Keratinocyte (primary cell): Measurements from ENCODE around the gene RIPK3. TPM values are rescaled to one million over a fixed set of nuclear protein-coding genes. Genes with fewer than 3 reads are reported as not detected.
"Not testable (repeated sequence)": the region's sequence is repeated elsewhere in the genome, so short reads cannot be mapped to it uniquely, and the experiment has no call there.

Experiments
- DNase-seq: peaks from one replicate; pipeline ENCODE4 v3.0.0-alpha.2; 2011; ENCODE audit warnings: low read depth, missing footprints, low spot score
- FAIRE-seq: peaks from 2 replicates; lab custom pipeline; 2011; peaks lifted over from hg19 to GRCh38; lab: Jason Lieb, UNC
- H2AFZ ChIP-seq: 2 replicates; pipeline ENCODE4 v1.6.0; 2012; ENCODE audit warnings: low read length, control low read depth, inconsistent platforms; ENCODE audit not compliant: control insufficient read depth
- H3K27ac ChIP-seq: 2 replicates; pipeline ENCODE4 v1.5.1; 2011; ENCODE audit warnings: low read length; ENCODE audit not compliant: control insufficient read depth, insufficient read depth
- H3K27me3 ChIP-seq: 3 replicates; pipeline ENCODE4 v1.6.0; 2011; ENCODE audit warnings: low read length; ENCODE audit not compliant: control insufficient read depth, insufficient read depth; ENCODE audit errors: extremely low read depth
- H3K36me3 ChIP-seq, 2 experiments: 2 replicates in 1 of 2; 3 replicates in 1 of 2; pipeline ENCODE4 v1.5.1; 2011; ENCODE audit warnings: low read length in 2 of 2, mild to moderate bottlenecking in 1 of 2; ENCODE audit not compliant: control insufficient read depth in 2 of 2, insufficient read depth in 2 of 2; ENCODE audit errors: extremely low read depth in 1 of 2
- H3K4me1 ChIP-seq: 3 replicates; pipeline ENCODE4 v1.5.1; 2011; ENCODE audit warnings: low read length; ENCODE audit not compliant: control insufficient read depth, insufficient read depth; ENCODE audit errors: extremely low read depth
- H3K4me2 ChIP-seq: 3 replicates; pipeline ENCODE4 v1.6.0; 2011; ENCODE audit warnings: low read depth, low read length; ENCODE audit not compliant: control insufficient read depth, insufficient read depth; ENCODE audit errors: extremely low read depth
- H3K4me3 ChIP-seq, 3 experiments: fragments of 200-600 bp in 1 of 3; sonication (generic) in 1 of 3; 2 replicates in 2 of 3; 3 replicates in 1 of 3; pipeline ENCODE4 v1.5.1; 2011 to 2016; ENCODE audit warnings: low read length in 3 of 3, mild to moderate bottlenecking in 3 of 3, control low read depth in 2 of 3, inconsistent platforms in 1 of 3, low read depth in 1 of 3, mixed read lengths in 1 of 3, mixed run types in 1 of 3, moderate library complexity in 1 of 3; ENCODE audit not compliant: control insufficient read depth in 2 of 3, insufficient read depth in 2 of 3; ENCODE audit errors: extremely low read depth in 1 of 3
- H3K79me2 ChIP-seq: 2 replicates; pipeline ENCODE4 v1.6.0; 2012; ENCODE audit warnings: low read length; ENCODE audit not compliant: control insufficient read depth, insufficient read depth
- H3K9ac ChIP-seq: 3 replicates; pipeline ENCODE4 v1.6.0; 2011; ENCODE audit warnings: low read length; ENCODE audit not compliant: control insufficient read depth, insufficient read depth; ENCODE audit errors: extremely low read depth
- H3K9me1 ChIP-seq: 3 replicates; pipeline ENCODE4 v1.6.0; 2011; ENCODE audit warnings: low read length; ENCODE audit not compliant: control insufficient read depth, insufficient read depth; ENCODE audit errors: extremely low read depth
- H3K9me3 ChIP-seq: 2 replicates; pipeline ENCODE4 v1.5.1; 2012; ENCODE audit warnings: low read depth, low read length; ENCODE audit not compliant: control insufficient read depth
- H4K20me1 ChIP-seq: 3 replicates; pipeline ENCODE4 v1.6.0; 2011; ENCODE audit warnings: low read length; ENCODE audit not compliant: control insufficient read depth, insufficient read depth; ENCODE audit errors: extremely low read depth
- CTCF ChIP-seq, 3 experiments: IDR thresholded peaks in 1 of 3; conservative IDR thresholded peaks in 1 of 3; optimal IDR thresholded peaks in 1 of 3; 2 replicates in 2 of 3; 3 replicates in 1 of 3; pipeline versions ENCODE3 to v1.5.1; 2011; ENCODE audit warnings: low read length in 3 of 3, mild to moderate bottlenecking in 3 of 3, moderate library complexity in 2 of 3, control low read depth in 1 of 3, inconsistent platforms in 1 of 3; ENCODE audit not compliant: insufficient read depth in 2 of 3; ENCODE audit errors: extremely low read depth in 1 of 3
- dilution Hi-C: fragments of 300-500 bp; cut with MboI; formaldehyde crosslinking; loops from one replicate; pipeline ENCODE4 v1.7.0; 2020; ENCODE audit warnings: low sequenced_read_pairs; ENCODE audit not compliant: extremely low pct_ligation_motif_present
- polyA plus RNA-seq, 5 experiments: library from polyadenylated mRNA; depleted of rRNA in 3 of 5; stranded (reverse) in 3 of 5; stranded (forward) in 1 of 5; unstranded in 1 of 5; fragments of >200 nt; gene quantifications; 1 replicate in 1 of 5; 2 replicates in 3 of 5; 3 replicates in 1 of 5; pipeline versions ENCODE4 v1.2.1 to v1.2.3, GENCODE V29; 2011 to 2012; ENCODE audit warnings: missing spikeins in 2 of 5, low read depth in 1 of 5, low replicate concordance in 1 of 5

The RIPK3 gene
- polyA plus RNA-seq, 1 donor (not counting 4 experiments of a cell fraction or from before 2014, with no cell fraction given) = 8.0 TPM

GRCh38 chr14:24327914-24328313, 11.9 kb downstream of the RIPK3 start:
- H3K27ac ChIP-seq, H3K27me3 ChIP-seq, H3K9me1 ChIP-seq, H2AFZ ChIP-seq, DNase-seq, H4K20me1 ChIP-seq, H3K9me3 ChIP-seq, H3K4me2 ChIP-seq, H3K4me3 ChIP-seq, H3K36me3 ChIP-seq, H3K9ac ChIP-seq, dilution Hi-C loops, FAIRE-seq, H3K79me2 ChIP-seq: not testable (repeated sequence)
- peak in 1 of 3 experiments; percentile 49 for TF ChIP-seq CTCF (optimal IDR thresholded peaks at IDR 0.05 in 1 of 3, IDR thresholded peaks at IDR 0.05 in 1 of 3, conservative IDR thresholded peaks at IDR 0.05 in 1 of 3; ENCODE audit: extremely low read depth in 1 of 3, insufficient read depth in 2 of 3, low read length in 3 of 3)
- H3K4me1 ChIP-seq = peaks cover 10% of the 10 kb centered on the region

DNA sequence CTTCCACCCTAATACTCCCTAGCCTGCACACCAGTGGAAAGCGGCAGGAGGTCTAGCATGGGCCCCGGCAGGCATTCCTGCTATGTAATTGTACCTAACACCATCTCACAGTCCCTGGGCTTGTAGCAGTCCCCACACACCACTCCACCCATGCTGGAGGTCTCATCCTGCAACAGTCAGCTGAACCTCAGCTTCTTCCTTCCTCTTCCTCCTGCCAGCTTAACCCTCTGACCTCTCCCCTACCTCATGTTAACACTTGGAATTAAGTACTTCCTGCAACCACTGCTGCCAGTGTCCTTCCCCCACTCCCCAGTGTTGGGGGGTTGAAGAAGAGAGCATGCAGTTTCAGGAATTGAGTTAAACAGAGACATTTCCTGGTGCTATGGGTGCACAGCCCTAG, 12.5 kb downstream of the RIPK3 start:
- Histone ChIP-seq H4K20me1 (no peaks in the 10 kb centered on the region), H3K4me3 (no peak overlapping the region), H3K4me2 (no peak overlapping the region), H3K4me1 (peaks cover 5% of the 10 kb centered on the region), H3K36me3 (no peaks in the 10 kb centered on the region), H3K9me3 (no peaks in the 10 kb centered on the region), H3K27me3 (no peaks in the 10 kb centered on the region), H3K9ac (no peak overlapping the region), H3K9me1 (no peaks in the 10 kb centered on the region), H2AFZ (no peak overlapping the region), H3K27ac (no peak overlapping the region), H3K79me2 (no peaks in the 10 kb centered on the region)
- dilution Hi-C loops = no loop called here
- FAIRE-seq (no peak), DNase-seq (no peak)
- no peak for TF ChIP-seq CTCF (optimal IDR thresholded peaks at IDR 0.05 in 1 of 3, IDR thresholded peaks at IDR 0.05 in 1 of 3, conservative IDR thresholded peaks at IDR 0.05 in 1 of 3; ENCODE audit: extremely low read depth in 1 of 3, insufficient read depth in 2 of 3, low read length in 3 of 3)
